K562 (cell line): ENCODE data around the gene CRADD.

Source experiments
- CTCF ChIP-seq, 3 experiments: IDR thresholded peaks in 2 of 3; conservative IDR thresholded peaks in 1 of 3; 2 replicates each; pipeline ENCODE4 v1.5.1; 2011 to 2012; ENCODE audit warnings: low read length in 3 of 3, mild to moderate bottlenecking in 3 of 3, control low read depth in 2 of 3, improper control_type of control experiment in 1 of 3, inconsistent platforms in 1 of 3, low read depth in 1 of 3, mixed read lengths in 1 of 3, moderate library complexity in 1 of 3; ENCODE audit not compliant: insufficient read depth in 2 of 3
- ESRRB ChIP-seq: fragments of 250-450 bp; sonication (Bioruptor Pico); IDR thresholded peaks from 2 replicates; pipeline ENCODE4 v1.5.0; 2020; ENCODE audit warnings: mild to moderate bottlenecking, moderate library complexity, borderline replicate concordance
- ETS1 ChIP-seq: conservative IDR thresholded peaks from 2 replicates; pipeline ENCODE4 v1.6.1; 2011; ENCODE audit warnings: low read depth, mild to moderate bottlenecking, low read length; ENCODE audit not compliant: control insufficient read depth
- HDAC3 ChIP-seq: fragments of 450-650 bp; IDR thresholded peaks from 2 replicates; pipeline ENCODE4 v1.6.1; 2018; ENCODE audit warnings: borderline replicate concordance, mild to moderate bottlenecking, moderate library complexity; ENCODE audit not compliant: partially characterized antibody
- HOXB6 ChIP-seq: fragments of 250-450 bp; sonication (Bioruptor Pico); IDR thresholded peaks from 2 replicates; pipeline ENCODE4 v1.5.1; 2022; ENCODE audit warnings: mild to moderate bottlenecking, borderline replicate concordance
- NFIC ChIP-seq: fragments of 450-650 bp; IDR thresholded peaks from 2 replicates; pipeline ENCODE4 v1.6.1; 2017; ENCODE audit warnings: mild to moderate bottlenecking, inconsistent platforms
- POLR2AphosphoS5 ChIP-seq: IDR thresholded peaks from 2 replicates; pipeline ENCODE4 v1.6.1; 2011; ENCODE audit warnings: mild to moderate bottlenecking, low read depth, low read length, moderate library complexity; ENCODE audit not compliant: control insufficient read depth, insufficient read depth
- RCOR1 ChIP-seq, 2 experiments: IDR thresholded peaks; 2 replicates each; pipeline ENCODE4 v1.6.1; 2012; ENCODE audit warnings: low read depth in 2 of 2, low read length in 2 of 2, borderline replicate concordance in 1 of 2, improper control_type of control experiment in 1 of 2
- ZNF583 ChIP-seq: fragments of 250-450 bp; sonication (Bioruptor Pico); IDR thresholded peaks from 2 replicates; pipeline ENCODE4 v1.4.0; 2020

- TF ChIP-seq RCOR1 (IDR thresholded peaks at IDR 0.05; ENCODE audit: borderline replicate concordance in 1 of 2, low read depth in 2 of 2, low read length in 2 of 2) = no peak
- TF ChIP-seq CTCF (IDR thresholded peaks at IDR 0.05 in 2 of 3, conservative IDR thresholded peaks at IDR 0.05 in 1 of 3; ENCODE audit: insufficient read depth in 2 of 3, low read depth in 1 of 3, low read length in 3 of 3) = peak in 1 of 3 experiments; percentile 20; a peak in 2 of 6 replicates
- no peak for TF ChIP-seq HDAC3
- TF ChIP-seq NFIC = no peak
- no peak for TF ChIP-seq ZNF583 (CRISPR knock-in tag)
- TF ChIP-seq POLR2AphosphoS5 = no peak
- TF ChIP-seq ETS1 = no peak
- no peak for TF ChIP-seq HOXB6 (CRISPR knock-in tag)
- no peak for TF ChIP-seq ESRRB (CRISPR knock-in tag)
Observed at GRCh38 chr12:93943780-93944179, 266.6 kb downstream of the CRADD start.
